Measurements from ENCODE around the gene RFX3.

RFX3 gene

GRCh38 chr9:3191715-3192114 is 334.1 kb downstream of the RFX3 start:
- DNase-seq, result no peak

- no peak for DNase-seq
Measured at GRCh38 chr9:3189113-3189861, 336.5 kb downstream of the RFX3 start.

- no peak for DNase-seq
Measured at GRCh38 chr9:3186751-3187150, 339.1 kb downstream of the RFX3 start.

- DNase-seq, result peak; percentile 65
Measured at GRCh38 chr9:3181049-3181953, 344.5 kb downstream of the RFX3 start.

GRCh38 chr9:3180696-3181048 is 345.1 kb downstream of the RFX3 start:
- no peak for DNase-seq

GRCh38 chr9:3179711-3180110 is 346.1 kb downstream of the RFX3 start:
- no peak for DNase-seq

GRCh38 chr9:3177936-3178335 is 347.9 kb downstream of the RFX3 start:
- DNase-seq, result no peak

- no peak for DNase-seq
Measured at GRCh38 chr9:3177146-3177761, 348.5 kb downstream of the RFX3 start.

GRCh38 chr9:3173374-3173773 is 352.4 kb downstream of the RFX3 start:
- DNase-seq, result no peak

GRCh38 chr9:3170819-3171218 is 355.0 kb downstream of the RFX3 start:
- no peak for DNase-seq
